ENCODE data around the gene TTC14. TPM values are rescaled to one million over a fixed set of nuclear protein-coding genes. Genes with fewer than 3 reads are reported as not detected.
"Not testable (repeated sequence)": the region's sequence is repeated elsewhere in the genome, so short reads cannot be mapped to it uniquely, and the experiment has no call there.

Gene TTC14
- total RNA-seq, 3 donors from 2014 or later: 25.7 to 32.1 (median 27.2) TPM

GRCh38 chr3:180615954-180616353 lies 14.0 kb downstream of the TTC14 start:
- peaks cover 21% of the 10 kb centered on the region for H3K36me3 Mint-ChIP-seq (ENCODE audit: insufficient read depth)
- no peaks in the 10 kb centered on the region for H3K27me3 Mint-ChIP-seq (ENCODE audit: low read depth)
- H3K4me3 Mint-ChIP-seq: no peak overlapping the region
- no peak for ATAC-seq
- H3K9me3 Mint-ChIP-seq: no peaks in the 10 kb centered on the region
- DNase-seq: no peak
- H3K4me1 Mint-ChIP-seq (ENCODE audit: low read depth): no peaks in the 10 kb centered on the region

GRCh38 chr3:180617049-180617448 lies 15.1 kb downstream of the TTC14 start:
- H3K4me3 Mint-ChIP-seq: no peak overlapping the region
- peaks cover 22% of the 10 kb centered on the region for H3K36me3 Mint-ChIP-seq (ENCODE audit: insufficient read depth)
- no peaks in the 10 kb centered on the region for H3K4me1 Mint-ChIP-seq (ENCODE audit: low read depth)
- H3K27me3 Mint-ChIP-seq (ENCODE audit: low read depth): no peaks in the 10 kb centered on the region
- DNase-seq: no peak
- H3K9me3 Mint-ChIP-seq: no peaks in the 10 kb centered on the region
- no peak for ATAC-seq

- H3K4me3 Mint-ChIP-seq; ATAC-seq; H3K9me3 Mint-ChIP-seq; H3K27me3 Mint-ChIP-seq (ENCODE audit: low read depth); H3K4me1 Mint-ChIP-seq (ENCODE audit: low read depth); DNase-seq: not testable (repeated sequence)
- H3K36me3 Mint-ChIP-seq (ENCODE audit: insufficient read depth): peaks cover 15% of the 10 kb centered on the region
These were observed 16.6 kb downstream of the TTC14 start for GRCh38 chr3:180618563-180618962.

DNA sequence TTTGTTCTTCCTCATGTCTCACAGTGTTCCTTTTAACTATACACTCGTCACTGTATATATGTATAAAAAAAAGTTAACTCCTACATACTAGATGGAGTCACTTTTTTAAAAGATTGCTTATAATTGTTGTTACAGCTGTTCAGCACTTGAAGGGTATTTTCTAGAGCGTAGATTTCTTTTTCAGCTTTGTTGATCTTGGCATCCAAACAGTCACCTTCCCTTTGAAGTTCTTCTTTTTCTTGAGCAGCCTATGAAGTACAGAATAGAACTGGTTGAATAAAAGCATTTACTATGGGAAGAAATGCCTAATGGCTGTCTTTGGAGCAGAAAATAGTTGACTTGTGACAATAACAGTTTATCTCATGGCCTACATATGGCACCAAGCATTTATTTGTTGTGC lies 17.8 kb downstream of the TTC14 start:
- no peaks in the 10 kb centered on the region for H3K27me3 Mint-ChIP-seq (ENCODE audit: low read depth)
- ATAC-seq: no peak
- DNase-seq: no peak
- H3K4me3 Mint-ChIP-seq: no peak overlapping the region
- peaks cover 4% of the 10 kb centered on the region for H3K9me3 Mint-ChIP-seq
- peaks cover 22% of the 10 kb centered on the region for H3K36me3 Mint-ChIP-seq (ENCODE audit: insufficient read depth)
- peaks cover 7% of the 10 kb centered on the region for H3K4me1 Mint-ChIP-seq (ENCODE audit: low read depth)

- H3K36me3 Mint-ChIP-seq (ENCODE audit: insufficient read depth): peaks cover 31% of the 10 kb centered on the region
- peak in 1 of 2 donors; percentile 54 for ATAC-seq
- H3K4me3 Mint-ChIP-seq: no peak overlapping the region
- peaks cover 14% of the 10 kb centered on the region for H3K4me1 Mint-ChIP-seq (ENCODE audit: low read depth)
- H3K27me3 Mint-ChIP-seq (ENCODE audit: low read depth): no peaks in the 10 kb centered on the region
- DNase-seq: no peak
- peaks cover 4% of the 10 kb centered on the region for H3K9me3 Mint-ChIP-seq
These were observed 22.8 kb downstream of the TTC14 start for GRCh38 chr3:180624714-180625113.

- Mint-ChIP-seq H3K9me3 (peaks cover 4% of the 10 kb centered on the region), H3K4me1 (ENCODE audit: low read depth) (peaks cover 14% of the 10 kb centered on the region), H3K36me3 (ENCODE audit: insufficient read depth) (peaks cover 22% of the 10 kb centered on the region), H3K27me3 (ENCODE audit: low read depth) (no peaks in the 10 kb centered on the region), H3K4me3 (no peak overlapping the region)
- no peak for DNase-seq
- no peak for ATAC-seq
These were observed 24.9 kb downstream of the TTC14 start for GRCh38 chr3:180626844-180627243.

GRCh38 chr3:180630371-180630770 lies 28.4 kb downstream of the TTC14 start:
- Mint-ChIP-seq H3K36me3 (ENCODE audit: insufficient read depth) (peaks cover 4% of the 10 kb centered on the region), H3K9me3 (no peaks in the 10 kb centered on the region), H3K4me1 (ENCODE audit: low read depth) (peaks cover 2% of the 10 kb centered on the region), H3K27me3 (ENCODE audit: low read depth) (peaks cover 19% of the 10 kb centered on the region), H3K4me3 (no peak overlapping the region)
- DNase-seq (no peak), ATAC-seq (peak in 1 of 2 donors; percentile 40)

- DNase-seq: no peak
- no peak for ATAC-seq
- Mint-ChIP-seq H3K9me3 (no peaks in the 10 kb centered on the region), H3K4me1 (ENCODE audit: low read depth) (no peaks in the 10 kb centered on the region), H3K36me3 (ENCODE audit: insufficient read depth) (peaks cover 2% of the 10 kb centered on the region), H3K27me3 (ENCODE audit: low read depth) (peaks cover 28% of the 10 kb centered on the region), H3K4me3 (no peak overlapping the region)
These were observed 29.4 kb downstream of the TTC14 start for GRCh38 chr3:180631317-180631716.

DNA sequence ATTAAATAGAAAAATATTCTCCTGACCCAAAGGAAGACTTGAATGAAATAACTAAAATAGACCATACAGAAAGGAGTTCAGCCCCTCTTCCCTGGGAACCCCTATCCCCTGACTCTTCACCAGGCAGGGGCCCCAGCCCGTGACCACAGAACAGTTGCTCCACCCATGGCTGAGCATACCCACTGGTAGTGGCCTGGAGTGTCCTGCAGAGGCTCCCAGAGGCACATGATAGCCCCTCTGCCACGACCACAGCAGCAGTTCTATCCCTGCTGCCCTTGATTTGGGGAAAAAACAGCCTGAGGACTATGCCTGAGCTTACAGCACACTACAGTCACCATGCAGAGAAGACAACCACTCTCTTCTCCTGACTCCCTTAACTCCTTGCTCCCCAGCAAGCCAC lies 31.8 kb downstream of the TTC14 start:
- Mint-ChIP-seq H3K27me3 (ENCODE audit: low read depth) (peaks cover 47% of the 10 kb centered on the region), H3K9me3 (no peaks in the 10 kb centered on the region), H3K36me3 (ENCODE audit: insufficient read depth) (no peaks in the 10 kb centered on the region), H3K4me3 (no peak overlapping the region), H3K4me1 (ENCODE audit: low read depth) (no peaks in the 10 kb centered on the region)
- no peak for DNase-seq
- no peak for ATAC-seq

DNA sequence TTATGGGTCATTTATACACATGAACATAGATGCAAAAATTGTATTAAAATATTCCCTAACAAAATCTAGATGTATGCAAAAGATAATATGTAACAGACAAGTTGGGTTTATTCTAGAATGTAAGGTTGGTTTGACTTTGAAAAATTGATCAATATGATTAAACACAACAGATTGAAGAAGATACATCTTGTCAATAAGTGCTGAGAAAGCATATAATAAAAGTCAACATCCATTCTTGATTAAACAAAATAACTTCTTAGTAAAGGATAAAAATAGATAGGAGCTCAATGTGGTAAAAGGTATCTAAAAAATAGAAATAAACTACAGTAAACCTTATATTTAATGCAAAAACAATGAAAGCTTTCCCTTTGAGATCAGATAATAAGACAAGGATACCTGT lies 39.0 kb downstream of the TTC14 start:
- H3K4me1 Mint-ChIP-seq (ENCODE audit: low read depth): no peaks in the 10 kb centered on the region
- DNase-seq (no peak), ATAC-seq (no peak)
- H3K9me3 Mint-ChIP-seq: no peaks in the 10 kb centered on the region
- H3K27me3 Mint-ChIP-seq (ENCODE audit: low read depth): peaks cover 36% of the 10 kb centered on the region
- H3K36me3 Mint-ChIP-seq (ENCODE audit: insufficient read depth): no peaks in the 10 kb centered on the region
- no peak overlapping the region for H3K4me3 Mint-ChIP-seq

DNA sequence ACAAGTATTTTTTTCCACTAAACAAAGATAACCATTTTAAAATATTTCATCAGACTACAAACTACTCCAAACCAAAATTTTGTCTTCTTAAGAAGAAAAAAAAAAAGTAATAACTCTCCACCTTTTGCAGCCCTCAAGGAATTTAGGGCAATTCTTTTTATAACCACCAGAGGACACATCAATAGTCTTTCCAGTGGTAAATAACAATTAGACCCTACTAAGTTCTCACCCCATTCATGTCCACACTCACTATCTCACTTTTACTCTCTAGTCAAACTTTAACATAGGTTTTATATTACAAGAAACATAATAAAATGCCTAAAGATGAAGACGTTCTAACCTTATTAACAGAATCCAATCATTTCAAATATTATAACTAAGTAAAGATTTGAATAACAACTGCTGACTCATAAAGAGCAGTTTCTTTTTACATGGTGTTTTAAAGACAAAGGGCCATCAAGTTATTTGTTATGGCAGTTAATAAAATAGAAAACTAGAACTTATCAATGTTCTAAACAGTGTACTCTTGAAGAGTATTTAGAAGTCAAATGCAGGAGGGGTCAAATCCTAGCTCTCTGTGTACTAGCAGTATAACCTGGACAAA lies 44.3 kb downstream of the TTC14 start:
- no peaks in the 10 kb centered on the region for H3K4me1 Mint-ChIP-seq (ENCODE audit: low read depth)
- no peak for DNase-seq
- H3K4me3 Mint-ChIP-seq: no peak overlapping the region
- H3K27me3 Mint-ChIP-seq (ENCODE audit: low read depth): peaks cover 31% of the 10 kb centered on the region
- ATAC-seq: no peak
- no peaks in the 10 kb centered on the region for H3K36me3 Mint-ChIP-seq (ENCODE audit: insufficient read depth)
- H3K9me3 Mint-ChIP-seq: no peaks in the 10 kb centered on the region

- H3K27me3 Mint-ChIP-seq (ENCODE audit: low read depth): peaks cover 12% of the 10 kb centered on the region
- DNase-seq: no peak
- H3K36me3 Mint-ChIP-seq (ENCODE audit: insufficient read depth): no peaks in the 10 kb centered on the region
- H3K4me1 Mint-ChIP-seq (ENCODE audit: low read depth): no peaks in the 10 kb centered on the region
- no peak for ATAC-seq
- no peak overlapping the region for H3K4me3 Mint-ChIP-seq
- no peaks in the 10 kb centered on the region for H3K9me3 Mint-ChIP-seq
These were observed 54.4 kb downstream of the TTC14 start for GRCh38 chr3:180656406-180656805.

DNA sequence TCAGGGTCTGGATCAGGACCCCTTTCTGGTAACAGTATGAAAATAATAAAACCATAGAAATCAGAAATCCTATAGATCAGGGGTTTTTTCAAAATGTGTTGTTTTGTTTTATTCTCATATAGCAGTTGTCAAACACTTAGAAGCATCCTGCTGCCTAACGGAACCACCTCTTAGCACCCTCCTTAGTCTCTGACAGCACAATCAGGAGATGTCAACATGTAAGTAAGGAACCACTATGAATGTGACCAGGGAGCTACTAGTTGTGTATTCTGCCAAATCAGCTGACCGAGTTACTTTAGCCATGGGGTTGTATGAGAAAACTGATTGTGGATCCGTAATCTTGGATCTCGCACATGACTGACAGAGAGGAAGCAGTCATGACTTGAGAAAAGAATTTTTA lies 55.1 kb downstream of the TTC14 start:
- H3K4me3 Mint-ChIP-seq: no peak overlapping the region
- H3K36me3 Mint-ChIP-seq (ENCODE audit: insufficient read depth): no peaks in the 10 kb centered on the region
- DNase-seq: no peak
- H3K4me1 Mint-ChIP-seq (ENCODE audit: low read depth): no peaks in the 10 kb centered on the region
- H3K9me3 Mint-ChIP-seq: no peaks in the 10 kb centered on the region
- H3K27me3 Mint-ChIP-seq (ENCODE audit: low read depth): peaks cover 12% of the 10 kb centered on the region
- ATAC-seq: no peak
